Transverse colon (tissue), 4 donors: ENCODE measurements around the gene GLB1L2. TPM values are rescaled to one million over a fixed set of nuclear protein-coding genes. Genes with fewer than 3 reads are reported as not detected.
"Not testable (repeated sequence)": the region's sequence is repeated elsewhere in the genome, so short reads cannot be mapped to it uniquely, and the experiment has no call there.

Experiments used
- DNase-seq: peaks from one replicate; pipeline ENCODE4 v3.0.0-alpha.2; 2019
- H3K27ac ChIP-seq, 4 donors: fragments of 200-600 bp; sonication (generic); 2 replicates each; pipeline ENCODE4 v1.5.1; 2016 to 2018; ENCODE audit warnings: inconsistent platforms in 4 of 4
- H3K27me3 ChIP-seq: fragments of 200-600 bp; sonication (generic); 2 replicates; pipeline ENCODE4 v1.5.1; 2017; ENCODE audit warnings: inconsistent platforms
- H3K36me3 ChIP-seq, 4 donors: fragments of 200-600 bp; sonication (generic); 2 replicates each; pipeline ENCODE4 v1.5.1; 2017 to 2019; ENCODE audit warnings: inconsistent platforms in 4 of 4
- H3K4me1 ChIP-seq, 4 donors: fragments of 200-600 bp; sonication (generic); 2 replicates each; pipeline ENCODE4 v1.5.1; 2017 to 2020; ENCODE audit warnings: inconsistent platforms in 4 of 4
- H3K4me3 ChIP-seq, 4 donors: fragments of 200-600 bp; sonication (generic); 1 replicate in 1 of 4; 2 replicates in 3 of 4; pipeline versions ENCODE4 v1.5.1 to v1.6.1; 2017 to 2019; ENCODE audit warnings: inconsistent platforms in 4 of 4
- H3K9me3 ChIP-seq, 2 donors: fragments of 200-600 bp; sonication (generic); 2 replicates each; pipeline ENCODE4 v1.5.1; 2017 to 2019; ENCODE audit warnings: inconsistent platforms in 2 of 2
- EP300 ChIP-seq: sonication (generic); formaldehyde crosslinking; IDR thresholded peaks from one replicate; pipeline ENCODE4 v1.6.1; 2017; ENCODE audit warnings: antibody characterized with exemption, low read depth
- POLR2A ChIP-seq: fragments of 450-650 bp; IDR thresholded peaks from one replicate; pipeline ENCODE4 v1.6.1; 2016; ENCODE audit warnings: antibody characterized with exemption, mild to moderate bottlenecking, moderate library complexity
- POLR2AphosphoS5 ChIP-seq, 3 donors: sonication (generic); formaldehyde crosslinking; IDR thresholded peaks; one replicate each; pipeline ENCODE4 v1.6.1; 2016; ENCODE audit warnings: antibody characterized with exemption in 3 of 3
- WGBS, 2 donors: methylation state at CpG; one replicate each; pipeline ENCODE4 v1.1.5; 2018; ENCODE audit warnings: low coverage in 1 of 2; 5-methylcytosine and 5-hydroxymethylcytosine counted together
- in situ Hi-C, 4 donors: fragments of 200-750 bp; cut with MboI; loops; one replicate each; pipeline versions ENCODE4 v1.15.0 to v1.15.1; 2017; ENCODE audit warnings: low sequenced_read_pairs in 3 of 4, low pct_ligation_motif_present in 1 of 4, low pct_unique_long_range_greater_than_20kb in 1 of 4
- intact Hi-C: fragments of 100-400 bp; cut with DNase I; formaldehyde crosslinking; loops from one replicate; pipeline ENCODE4 v1.15.1; 2023; ENCODE audit warnings: low total_unique reads
- total RNA-seq, 4 donors: library from RNA; depleted of rRNA; stranded (reverse); fragments of >200 nt; gene quantifications; one replicate each; pipeline ENCODE4 v1.1.0, GENCODE V29; 2016
- TF ChIP-seq, protein P1 (sequence below), 5 experiments: fragments of 200-600 bp in 3 of 5; fragments of 450-650 bp in 2 of 5; sonication (generic) in 3 of 5; IDR thresholded peaks; 1 replicate in 2 of 5; 2 replicates in 3 of 5; pipeline ENCODE4 v1.5.1; 2016 to 2017; ENCODE audit warnings: antibody characterized with exemption in 5 of 5, inconsistent platforms in 3 of 5, mild to moderate bottlenecking in 2 of 5, moderate library complexity in 1 of 5

GLB1L2 gene
- total RNA-seq, 4 donors from 2014 or later = 26.2 to 39.5 (median 35.3) TPM

DNA sequence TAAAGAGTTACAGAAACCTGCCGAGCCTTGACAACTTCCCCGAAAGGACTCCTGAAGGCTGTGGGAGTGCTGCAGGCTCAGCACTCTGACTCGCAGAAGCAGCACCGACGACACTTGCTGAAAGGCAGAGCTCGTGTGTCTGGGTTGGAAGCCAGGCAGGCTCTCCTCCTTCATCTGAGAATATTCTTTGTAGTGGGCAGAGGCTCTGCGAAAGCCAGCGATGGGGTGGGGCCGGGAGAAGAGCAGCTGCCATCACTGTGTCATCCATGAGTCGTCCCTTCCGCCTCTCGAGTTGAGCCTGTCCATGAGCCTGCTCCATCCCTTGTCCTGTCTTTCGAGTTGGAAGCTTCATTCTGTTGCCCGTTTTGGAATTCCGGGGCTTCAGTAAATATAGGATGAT lies 11.9 kb downstream of the GLB1L2 start:
- in situ Hi-C loops = no loop called here
- Histone ChIP-seq H3K27ac (no peak overlapping the region), H3K36me3 (no peaks in the 10 kb centered on the region), H3K4me1 (peaks cover 5 to 16% (median 10%) of the 10 kb centered on the region in 4 donors), H3K4me3 (no peak overlapping the region), H3K9me3 (no peaks in the 10 kb centered on the region), H3K27me3 (no peaks in the 10 kb centered on the region)
- intact Hi-C loops = no loop called here
- DNase-seq = no peak
- WGBS, 2 donors = 84 to 88% methylated on average over 5 to 15 of the region's 15 CpGs
- TF ChIP-seq, protein P1, sequence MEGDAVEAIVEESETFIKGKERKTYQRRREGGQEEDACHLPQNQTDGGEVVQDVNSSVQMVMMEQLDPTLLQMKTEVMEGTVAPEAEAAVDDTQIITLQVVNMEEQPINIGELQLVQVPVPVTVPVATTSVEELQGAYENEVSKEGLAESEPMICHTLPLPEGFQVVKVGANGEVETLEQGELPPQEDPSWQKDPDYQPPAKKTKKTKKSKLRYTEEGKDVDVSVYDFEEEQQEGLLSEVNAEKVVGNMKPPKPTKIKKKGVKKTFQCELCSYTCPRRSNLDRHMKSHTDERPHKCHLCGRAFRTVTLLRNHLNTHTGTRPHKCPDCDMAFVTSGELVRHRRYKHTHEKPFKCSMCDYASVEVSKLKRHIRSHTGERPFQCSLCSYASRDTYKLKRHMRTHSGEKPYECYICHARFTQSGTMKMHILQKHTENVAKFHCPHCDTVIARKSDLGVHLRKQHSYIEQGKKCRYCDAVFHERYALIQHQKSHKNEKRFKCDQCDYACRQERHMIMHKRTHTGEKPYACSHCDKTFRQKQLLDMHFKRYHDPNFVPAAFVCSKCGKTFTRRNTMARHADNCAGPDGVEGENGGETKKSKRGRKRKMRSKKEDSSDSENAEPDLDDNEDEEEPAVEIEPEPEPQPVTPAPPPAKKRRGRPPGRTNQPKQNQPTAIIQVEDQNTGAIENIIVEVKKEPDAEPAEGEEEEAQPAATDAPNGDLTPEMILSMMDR (IDR thresholded peaks at IDR 0.05) = no peak
- no peak for TF ChIP-seq EP300
- TF ChIP-seq POLR2AphosphoS5 (IDR thresholded peaks at IDR 0.05) = no peak
- TF ChIP-seq POLR2A = no peak

DNA sequence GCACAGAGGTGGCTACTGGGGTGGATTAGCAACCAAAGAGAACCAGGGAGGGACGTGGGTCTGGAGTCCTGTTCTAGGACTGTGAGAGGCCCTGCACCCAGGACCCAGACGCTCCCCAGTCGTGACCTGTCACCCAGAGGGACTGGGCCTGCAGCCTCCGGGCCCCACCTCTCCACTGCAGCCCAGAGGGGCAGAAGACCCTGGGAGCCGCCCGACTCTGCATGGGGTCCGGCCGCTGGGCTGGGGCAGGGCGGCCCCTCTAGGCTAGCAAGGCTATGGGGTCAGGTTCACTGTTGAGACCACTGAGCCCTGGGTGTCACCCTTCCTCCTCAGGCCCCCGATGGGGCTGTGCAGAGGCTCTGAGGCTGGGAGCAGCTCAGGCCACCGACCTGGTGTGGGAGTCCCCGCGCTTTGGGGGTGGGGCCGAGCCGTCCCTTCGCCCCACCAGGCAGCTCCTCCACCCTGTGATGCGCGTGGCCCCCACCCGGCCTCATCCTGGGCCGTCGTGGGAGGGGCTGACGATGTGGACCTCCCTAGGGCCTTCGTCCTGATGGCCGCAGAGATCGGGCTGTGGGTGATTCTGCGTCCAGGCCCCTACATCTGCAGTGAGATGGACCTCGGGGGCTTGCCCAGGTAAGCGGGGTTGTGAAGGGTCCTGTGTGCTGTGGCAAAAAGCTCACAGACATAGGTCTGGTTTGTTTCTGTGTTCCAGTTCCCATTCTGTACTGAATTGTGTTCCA lies 12.9 kb downstream of the GLB1L2 start:
- DNase-seq, H3K27ac ChIP-seq, in situ Hi-C loops, H3K27me3 ChIP-seq, intact Hi-C loops, H3K36me3 ChIP-seq, H3K9me3 ChIP-seq, H3K4me3 ChIP-seq: not testable (repeated sequence)
- peaks cover 5 to 12% (median 7%) of the 10 kb centered on the region in 4 donors for H3K4me1 ChIP-seq
- 72% methylated on average over 17 of the region's 28 CpGs; no CpG with 5 or more reads in 1 of the 2 donors for WGBS, 2 donors

DNA sequence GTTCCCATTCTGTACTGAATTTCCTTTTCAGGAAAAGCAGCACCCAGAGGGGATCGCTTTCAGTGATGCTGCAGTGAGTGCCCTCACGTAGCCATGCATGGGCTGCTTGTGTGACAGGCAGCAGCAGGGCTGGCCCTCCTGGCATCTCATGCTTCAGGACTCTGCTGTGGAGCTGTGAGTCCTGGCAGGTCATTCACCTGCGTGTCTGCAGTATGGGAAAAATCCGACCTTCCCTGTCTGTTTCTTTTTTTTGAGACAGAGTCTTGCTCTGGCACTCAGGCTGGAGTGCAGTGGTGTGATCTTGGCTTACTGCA lies 13.4 kb downstream of the GLB1L2 start:
- TF ChIP-seq POLR2A (no peak), EP300 (no peak), POLR2AphosphoS5 (IDR thresholded peaks at IDR 0.05) (no peak)
- TF ChIP-seq, protein P1 (IDR thresholded peaks at IDR 0.05) = no peak
- no peak overlapping the region for H3K27ac ChIP-seq
- in situ Hi-C loops (no loop called here), intact Hi-C loops (no loop called here)
- DNase-seq = no peak
- H3K36me3 ChIP-seq = no peaks in the 10 kb centered on the region
- no peaks in the 10 kb centered on the region for H3K27me3 ChIP-seq
- WGBS, 2 donors = 77% methylated on average over 4 of the region's 4 CpGs; no CpG with 5 or more reads in 1 of the 2 donors
- H3K9me3 ChIP-seq = no peaks in the 10 kb centered on the region
- H3K4me1 ChIP-seq = peaks cover 3 to 7% (median 6%) of the 10 kb centered on the region in 4 donors
- H3K4me3 ChIP-seq = no peak overlapping the region

DNA sequence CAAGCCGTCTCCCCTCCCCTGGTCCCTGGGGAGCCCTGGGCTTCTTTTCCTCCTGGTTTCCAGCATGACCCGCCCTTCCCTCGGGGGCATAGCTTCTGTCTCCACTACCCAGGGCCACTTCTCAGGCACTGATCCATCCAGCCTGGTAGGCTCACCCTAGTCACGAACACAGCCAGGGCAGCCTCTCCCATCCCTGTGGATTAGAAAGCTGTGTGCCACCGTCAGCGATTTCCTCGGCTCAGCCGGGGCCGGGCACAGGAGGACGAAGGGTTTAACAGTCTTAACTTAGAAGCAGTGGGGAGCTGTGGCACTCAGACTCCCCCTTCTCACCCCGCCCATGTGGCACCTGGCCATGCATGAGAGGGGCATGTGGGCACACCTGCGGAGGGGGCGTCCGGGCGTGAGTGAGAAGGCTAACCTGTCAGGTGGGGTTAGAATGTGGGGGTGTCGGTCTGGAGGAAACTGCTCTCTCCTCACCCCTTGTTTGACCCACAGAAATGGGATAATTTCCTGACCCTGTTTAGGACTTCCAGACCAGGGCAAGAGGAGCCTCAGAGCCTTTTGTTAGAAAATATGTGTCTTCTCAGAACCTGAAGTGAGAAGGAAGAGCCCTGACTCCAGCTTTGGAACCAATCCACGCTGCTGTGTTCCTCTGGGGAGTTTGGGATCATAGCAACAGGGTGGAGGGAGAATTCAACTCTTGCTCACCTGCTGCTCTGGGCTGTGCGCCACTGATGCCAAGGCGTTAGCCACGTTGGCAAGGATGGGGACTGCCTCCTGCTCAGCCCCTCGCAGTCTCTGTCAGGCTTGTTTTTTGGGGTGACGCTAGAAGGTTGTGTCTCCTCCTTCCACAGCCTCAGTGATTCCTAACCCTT lies 14.6 kb downstream of the GLB1L2 start:
- in situ Hi-C loops (no loop called here), intact Hi-C loops (no loop called here)
- no peak for DNase-seq
- no peak overlapping the region for H3K27ac ChIP-seq
- H3K4me1 ChIP-seq = no peaks in the 10 kb centered on the region
- WGBS, 2 donors = 88 to 89% methylated on average over 5 to 22 of the region's 22 CpGs
- no peak overlapping the region for H3K4me3 ChIP-seq
- no peaks in the 10 kb centered on the region for H3K9me3 ChIP-seq
- no peaks in the 10 kb centered on the region for H3K36me3 ChIP-seq
- TF ChIP-seq, protein P1 (IDR thresholded peaks at IDR 0.05) = no peak
- TF ChIP-seq POLR2A (no peak), POLR2AphosphoS5 (IDR thresholded peaks at IDR 0.05) (no peak), EP300 (no peak)
- no peaks in the 10 kb centered on the region for H3K27me3 ChIP-seq
